Memory B cell (primary cell): ENCODE results near the gene NOTCH4.

Experiments
- ATAC-seq: fragments of 150-1000 bp; cut with Tn5 transposase; 2 replicates; pipeline ENCODE4 v1.10.0; 2021; ENCODE audit warnings: low read depth, mild to moderate bottlenecking, moderate library complexity
- DNase-seq, 2 donors: peaks; one replicate each; pipeline ENCODE4 v3.0.0; 2022; ENCODE audit warnings: low spot score in 2 of 2
- H3K27ac Mint-ChIP-seq: one replicate; pipeline ENCODE4 v1.8.0; 2022; ENCODE audit warnings: mild to moderate bottlenecking, moderate library complexity, mixed read lengths
- H3K27me3 Mint-ChIP-seq: one replicate; pipeline ENCODE4 v1.8.0; 2022; ENCODE audit warnings: mixed read lengths
- H3K36me3 Mint-ChIP-seq: one replicate; pipeline ENCODE4 v1.8.0; 2022; ENCODE audit warnings: mild to moderate bottlenecking, mixed read lengths
- H3K4me1 Mint-ChIP-seq: one replicate; pipeline ENCODE4 v1.8.0; 2022; ENCODE audit warnings: mixed read lengths
- H3K4me3 Mint-ChIP-seq: one replicate; pipeline ENCODE4 v1.8.0; 2022; ENCODE audit warnings: mild to moderate bottlenecking, moderate library complexity, mixed read lengths
- H3K9me3 Mint-ChIP-seq: one replicate; pipeline ENCODE4 v1.8.0; 2022; ENCODE audit warnings: mixed read lengths

NOTCH4 gene

GRCh38 chr6:32149092-32149755 is 74.6 kb downstream of the NOTCH4 start:
- H3K4me3 Mint-ChIP-seq = peak overlapping the region; percentile 46
- no peaks in the 10 kb centered on the region for H3K9me3 Mint-ChIP-seq
- H3K4me1 Mint-ChIP-seq = peaks cover 14% of the 10 kb centered on the region
- ATAC-seq (no peak), DNase-seq (no peak)
- peaks cover 32% of the 10 kb centered on the region for H3K27me3 Mint-ChIP-seq
- no peaks in the 10 kb centered on the region for H3K36me3 Mint-ChIP-seq
- no peak overlapping the region for H3K27ac Mint-ChIP-seq

- Mint-ChIP-seq H3K27me3 (peaks cover 32% of the 10 kb centered on the region), H3K4me1 (peaks cover 9% of the 10 kb centered on the region), H3K9me3 (no peaks in the 10 kb centered on the region), H3K36me3 (no peaks in the 10 kb centered on the region), H3K4me3 (peak overlapping the region; percentile 46), H3K27ac (no peak overlapping the region)
- DNase-seq = peak in 1 of 2 donors; percentile 38
- peak; percentile 53 for ATAC-seq
These were observed 75.4 kb downstream of the NOTCH4 start for GRCh38 chr6:32148289-32149091.

DNA sequence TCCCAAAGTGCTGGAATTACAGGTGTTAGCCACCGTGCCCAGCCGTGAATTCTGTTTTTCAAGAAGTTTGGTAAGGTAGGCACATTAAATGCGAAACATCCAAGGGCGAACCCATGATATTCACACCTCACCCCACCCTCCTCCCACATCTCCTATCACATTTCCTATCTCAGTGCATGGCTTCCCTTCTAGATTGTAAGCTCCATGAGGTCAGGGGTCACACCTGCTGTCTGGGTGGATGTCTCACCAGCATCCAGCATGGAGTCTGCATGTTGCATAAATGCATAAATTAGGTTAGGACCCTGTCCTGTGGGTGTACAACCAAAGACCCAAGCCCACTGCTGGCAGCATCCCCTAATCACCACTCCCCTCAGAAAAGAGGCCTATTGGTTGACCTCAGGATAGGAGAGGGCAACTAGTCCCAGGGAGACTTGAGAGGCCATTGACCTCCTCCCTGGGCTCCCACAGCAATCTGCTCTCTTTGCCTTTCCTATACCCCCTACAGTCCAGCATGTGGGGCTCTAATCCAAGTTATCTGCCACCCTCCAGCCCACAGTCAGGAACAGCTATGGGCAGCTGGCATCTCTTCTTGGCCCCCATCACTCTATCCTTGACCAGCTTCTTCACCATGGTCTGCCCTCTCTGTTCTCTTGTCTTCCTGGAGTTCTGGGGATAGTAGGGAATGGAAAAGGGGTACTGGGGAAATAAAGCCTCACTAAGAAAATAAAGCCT is 76.3 kb downstream of the NOTCH4 start:
- H3K27ac Mint-ChIP-seq = no peak overlapping the region
- peaks cover 32% of the 10 kb centered on the region for H3K27me3 Mint-ChIP-seq
- H3K9me3 Mint-ChIP-seq = no peaks in the 10 kb centered on the region
- H3K4me3 Mint-ChIP-seq = no peak overlapping the region
- H3K4me1 Mint-ChIP-seq = peaks cover 3% of the 10 kb centered on the region
- H3K36me3 Mint-ChIP-seq = no peaks in the 10 kb centered on the region
- DNase-seq (no peak), ATAC-seq (peak; percentile 28)

- peaks cover 35% of the 10 kb centered on the region for H3K27me3 Mint-ChIP-seq
- peaks cover 3% of the 10 kb centered on the region for H3K4me1 Mint-ChIP-seq
- ATAC-seq (no peak), DNase-seq (no peak)
- H3K27ac Mint-ChIP-seq = no peak overlapping the region
- no peaks in the 10 kb centered on the region for H3K9me3 Mint-ChIP-seq
- no peaks in the 10 kb centered on the region for H3K36me3 Mint-ChIP-seq
- H3K4me3 Mint-ChIP-seq = no peak overlapping the region
These were observed 77.2 kb downstream of the NOTCH4 start for GRCh38 chr6:32146687-32147086.

DNA sequence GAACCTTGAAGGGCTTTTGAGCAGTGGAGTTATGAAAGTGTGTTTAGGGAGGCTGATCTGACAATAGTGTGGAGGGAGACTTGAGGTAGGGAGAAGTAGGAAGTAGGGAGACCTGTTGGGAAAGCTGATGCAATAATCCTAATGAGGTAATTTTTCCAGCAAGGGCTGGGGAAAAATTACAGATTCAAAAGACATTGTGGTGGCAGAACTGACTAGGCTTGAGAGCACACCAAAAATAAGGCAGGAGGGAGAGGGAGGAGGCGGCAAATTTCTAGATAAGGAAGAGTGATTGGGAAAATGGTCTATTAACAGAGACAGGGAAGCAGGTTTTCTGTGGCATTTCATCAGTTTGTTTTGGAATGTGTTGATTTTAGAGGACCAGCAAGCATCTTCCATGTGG is 77.6 kb downstream of the NOTCH4 start:
- DNase-seq (no peak), ATAC-seq (no peak)
- H3K4me3 Mint-ChIP-seq = no peak overlapping the region
- no peak overlapping the region for H3K27ac Mint-ChIP-seq
- peaks cover 36% of the 10 kb centered on the region for H3K27me3 Mint-ChIP-seq
- peaks cover 3% of the 10 kb centered on the region for H3K4me1 Mint-ChIP-seq
- H3K9me3 Mint-ChIP-seq = no peaks in the 10 kb centered on the region
- H3K36me3 Mint-ChIP-seq = no peaks in the 10 kb centered on the region
